IMR-90 (cell line): ENCODE results near the gene TEK. TPM values are rescaled to one million over a fixed set of nuclear protein-coding genes. Genes with fewer than 3 reads are reported as not detected.

ENCODE experiments used
- ATAC-seq: fragments of 200-7000 bp; cut with Tn5 transposase; 2 replicates; pipeline ENCODE4 v1.9.1; 2020; ENCODE audit warnings: low read depth, mild to moderate bottlenecking, moderate library complexity
- BruUV-seq: library from RNA; stranded (reverse); fragments of 400-500 nt; replicated peaks from 2 replicates; lab custom pipeline; 2021; lab: Mats Ljungman, UMichigan
- CTCF ChIA-PET: fragments of 300-600 bp; formaldehyde crosslinking; extraction: SDS; loops from one replicate; lab custom pipeline; 2021; ENCODE audit warnings: antibody characterized with exemption; lab: Yijun Ruan, JAX
- POLR2A ChIA-PET: fragments of 300-600 bp; sonication (Branson Sonifier 250); formaldehyde crosslinking; loops from one replicate; lab custom pipeline; 2022; ENCODE audit warnings: antibody characterized with exemption; ENCODE audit not compliant: unreplicated experiment; lab: Charles Lee
- DNase-seq: peaks from one replicate; pipeline ENCODE4 v3.0.0; 2013
- H2AFZ ChIP-seq: replicated peaks from 2 replicates; pipeline ENCODE3; 2013; ENCODE audit warnings: low read length, mild to moderate bottlenecking; ENCODE audit not compliant: poor library complexity
- H2AK5ac ChIP-seq: 2 replicates; pipeline ENCODE4 v1.6.1; 2013; ENCODE audit warnings: low read depth, low read length, inconsistent platforms
- H2AK9ac ChIP-seq: replicated peaks from 2 replicates; pipeline ENCODE3; 2013; ENCODE audit warnings: mild to moderate bottlenecking, low read depth, low read length, moderate library complexity; ENCODE audit not compliant: poor library complexity
- H2BK120ac ChIP-seq: 2 replicates; pipeline ENCODE4 v1.6.1; 2013; ENCODE audit warnings: low read depth, low read length, inconsistent platforms
- H2BK15ac ChIP-seq: 3 replicates; pipeline ENCODE4 v1.6.1; 2013; ENCODE audit warnings: low read depth, low read length, inconsistent platforms
- H2BK20ac ChIP-seq: 2 replicates; pipeline ENCODE4 v1.6.1; 2013; ENCODE audit warnings: low read depth, mild to moderate bottlenecking, inconsistent platforms, low read length, moderate library complexity
- H2BK5ac ChIP-seq: 2 replicates; pipeline ENCODE4 v1.6.1; 2013; ENCODE audit warnings: mild to moderate bottlenecking, low read depth, low read length, inconsistent platforms; ENCODE audit not compliant: poor library complexity, severe bottlenecking
- H3K14ac ChIP-seq: replicated peaks from 2 replicates; pipeline ENCODE4 v1.6.1; 2013; ENCODE audit warnings: low read depth, low read length, inconsistent platforms
- H3K18ac ChIP-seq: 2 replicates; pipeline ENCODE4 v1.6.1; 2013; ENCODE audit warnings: low read depth, low read length, control low read depth
- H3K23ac ChIP-seq: 2 replicates; pipeline ENCODE4 v1.6.1; 2013; ENCODE audit warnings: low read depth, low read length, inconsistent platforms
- H3K27ac ChIP-seq: 2 replicates; pipeline ENCODE4 v1.5.1; 2013; ENCODE audit warnings: mild to moderate bottlenecking, control low read depth, low read length; ENCODE audit not compliant: insufficient read depth
- H3K27me3 ChIP-seq: 2 replicates; pipeline ENCODE4 v1.6.1; 2013; ENCODE audit warnings: low read length; ENCODE audit not compliant: control insufficient read depth, insufficient read depth
- H3K36me3 ChIP-seq: 2 replicates; pipeline ENCODE4 v1.6.1; 2013; ENCODE audit warnings: low read length, mixed read lengths; ENCODE audit not compliant: control insufficient read depth, insufficient read depth
- H3K4ac ChIP-seq: 2 replicates; pipeline ENCODE4 v1.6.1; 2013; ENCODE audit warnings: low read depth, low read length, inconsistent platforms
- H3K4me1 ChIP-seq: 2 replicates; pipeline ENCODE4 v1.6.1; 2013; ENCODE audit warnings: low read length, mixed read lengths; ENCODE audit not compliant: control insufficient read depth, insufficient read depth
- H3K4me2 ChIP-seq: 2 replicates; pipeline ENCODE4 v1.6.1; 2013; ENCODE audit warnings: low read depth, mild to moderate bottlenecking, control low read depth, low read length, moderate library complexity
- H3K4me3 ChIP-seq: 2 replicates; pipeline ENCODE4 v1.5.1; 2013; ENCODE audit warnings: low read depth, mild to moderate bottlenecking, control low read depth, low read length, moderate library complexity; ENCODE audit not compliant: insufficient read depth
- H3K56ac ChIP-seq: 2 replicates; pipeline ENCODE4 v1.6.1; 2013; ENCODE audit warnings: low read length, inconsistent platforms; ENCODE audit not compliant: insufficient read depth; ENCODE audit errors: extremely low read depth
- H3K79me1 ChIP-seq, 2 experiments: 2 replicates each; pipeline ENCODE4 v1.6.1; 2013; ENCODE audit warnings: low read length in 2 of 2, inconsistent platforms in 1 of 2, low read depth in 1 of 2
- H3K9ac ChIP-seq: 2 replicates; pipeline ENCODE4 v1.6.1; 2013; ENCODE audit warnings: low read depth, low read length, control low read depth
- H3K9me1 ChIP-seq: 2 replicates; pipeline ENCODE4 v1.6.1; 2013; ENCODE audit warnings: low read length, inconsistent platforms; ENCODE audit not compliant: insufficient read depth
- H3K9me3 ChIP-seq: 2 replicates; pipeline ENCODE4 v1.6.1; 2013; ENCODE audit warnings: low read length; ENCODE audit not compliant: control insufficient read depth, insufficient read depth
- H4K20me1 ChIP-seq: 2 replicates; pipeline ENCODE4 v1.6.1; 2013; ENCODE audit warnings: low read length, inconsistent platforms; ENCODE audit not compliant: insufficient read depth
- H4K5ac ChIP-seq: 2 replicates; pipeline ENCODE4 v1.6.1; 2013; ENCODE audit warnings: mild to moderate bottlenecking, low read depth, low read length, control low read depth
- H4K8ac ChIP-seq, 2 experiments: 2 replicates each; pipeline ENCODE4 v1.6.1; 2013; ENCODE audit warnings: low read depth in 2 of 2, low read length in 2 of 2, control low read depth in 1 of 2, inconsistent platforms in 1 of 2
- H4K91ac ChIP-seq: 2 replicates; pipeline ENCODE4 v1.6.1; 2013; ENCODE audit warnings: low read depth, low read length, inconsistent platforms; ENCODE audit not compliant: insufficient read depth
- CEBPB ChIP-seq: IDR thresholded peaks from 2 replicates; pipeline ENCODE4 v1.6.1; 2012; ENCODE audit warnings: low read depth, low read length, improper control_type of control experiment
- ELK1 ChIP-seq: fragments of 150-350 bp; IDR thresholded peaks from 2 replicates; pipeline ENCODE4 v1.6.1; 2016; ENCODE audit warnings: low read depth, mild to moderate bottlenecking, low read length, moderate library complexity, borderline replicate concordance
- WGBS, 2 experiments: methylation state at CpG; one replicate each; pipeline versions ENCODE4 v1.1.5 to v1.1.7; 2013; ENCODE audit warnings: missing lambda C conversion rate in 2 of 2; ENCODE audit not compliant: insufficient read length in 1 of 2; ENCODE audit errors: extremely low coverage in 2 of 2; 5-methylcytosine and 5-hydroxymethylcytosine counted together
- dilution Hi-C: fragments of 300-500 bp; cut with HindIII; formaldehyde crosslinking; loops from one replicate; pipeline ENCODE4 v1.14.3; 2018; ENCODE audit warnings: low sequenced_read_pairs; ENCODE audit not compliant: unreplicated experiment
- in situ Hi-C: fragments of 300-500 bp; cut with MboI; formaldehyde crosslinking; loops from 3 replicates; pipeline ENCODE4 v1.14.3; 2019; ENCODE audit warnings: low sequenced_read_pairs, inconsistent platforms, mixed read lengths
- intact Hi-C: fragments of 100-400 bp; cut with micrococcal nuclease; formaldehyde crosslinking; loops from 2 replicates; pipeline ENCODE4 v1.10.0; 2022
- polyA plus RNA-seq, 3 experiments: library from polyadenylated mRNA; depleted of rRNA; stranded (reverse); fragments of >200 nt; gene quantifications; 2 replicates each; pipeline ENCODE4 v1.2.3, GENCODE V29; 2012; ENCODE audit warnings: low replicate concordance in 1 of 3
- total RNA-seq: library from RNA; depleted of rRNA; stranded (reverse); fragments of >200 nt; gene quantifications from 2 replicates; pipeline ENCODE4 v1.2.3, GENCODE V29; 2012

The TEK gene
- total and polyA plus RNA-seq, 2 of the 4 experiments (the other 2 are of a cell fraction), result 6.3 to 11.7 TPM

- Histone ChIP-seq H3K9me3 (peaks cover 2% of the 10 kb centered on the region; the same call in 1 of the 2 replicates), H4K20me1 (no peaks in the 10 kb centered on the region), H4K5ac (no peak overlapping the region), H3K18ac (peak overlapping the region; percentile 99), H2BK15ac (no peak overlapping the region; the same call in 2 of the 3 replicates), H3K4ac (peak overlapping the region; percentile 73; the same call in 1 of the 2 replicates), H3K4me3 (no peak overlapping the region), H3K14ac (no peak overlapping the region; the same call in 1 of the 2 replicates), H3K9me1 (peaks cover 3% of the 10 kb centered on the region; the same call in 1 of the 2 replicates), H2BK20ac (0 out of 2 replicates have a peak overlapping the region, but pooled peaks have one; percentile 70), H2BK120ac (peak overlapping the region; percentile 84; the same call in 1 of the 2 replicates), H2AK9ac (no peak overlapping the region), H4K91ac (peak overlapping the region; percentile 93), H3K23ac (no peak overlapping the region), H3K79me1 (peaks cover 0 to 20% of the 10 kb centered on the region in 2 experiments; a peak in 3 of 4 replicates), H3K4me2 (no peak overlapping the region), H3K4me1 (peaks cover 12% of the 10 kb centered on the region), H4K8ac (peak overlapping the region; percentile 56 to 83; a peak in 2 of 4 replicates), H3K9ac (no peak overlapping the region), H3K27me3 (no peaks in the 10 kb centered on the region), H3K56ac (no peak overlapping the region), H2AFZ (no peak overlapping the region), H2AK5ac (peak overlapping the region; percentile 60; the same call in 1 of the 2 replicates), H2BK5ac (peak overlapping the region; percentile 52), H3K36me3 (no peaks in the 10 kb centered on the region), H3K27ac (peak overlapping the region; percentile 87; the same call in 1 of the 2 replicates)
- dilution Hi-C loops, result no loop called here
- BruUV-seq, result no TSS peak
- ATAC-seq, result peak; percentile 83
- ChIA-PET POLR2A (no interaction called here), CTCF (interaction anchor here (0.9 to 1.0 kb wide), 2 partner anchors 11 to 19 kb away, joined by 3 read pairs; no protein-coding TSS in a partner anchor)
- DNase-seq, result peak; percentile 81
- TF ChIP-seq ELK1, result no peak
- peak; percentile 49; the same call in 1 of the 2 replicates for TF ChIP-seq CEBPB
- in situ Hi-C loops, result no loop called here
- intact Hi-C loops, result loop anchor here (1.0 kb wide), 1 partner anchor 145 kb away; no protein-coding TSS in a partner anchor
- WGBS, 2 experiments, result no CpG with 5 or more reads among the region's 4 CpGs
Observed at GRCh38 chr9:27131731-27132130, 22.7 kb downstream of the TEK start.
